ENCODE results near the gene PRKACA.

- TF ChIP-seq CTCF (IDR thresholded peaks at IDR 0.05; ENCODE audit: insufficient read depth, low read length) (no peak), POLR2AphosphoS5 (IDR thresholded peaks at IDR 0.05; ENCODE audit: low read depth) (no peak), REST (IDR thresholded peaks at IDR 0.05; ENCODE audit: insufficient replicate concordance, low read depth) (no peak), SPI1 (IDR thresholded peaks at IDR 0.05; ENCODE audit: borderline replicate concordance, low read depth) (no peak)
Observed at GRCh38 chr19:14114439-14114838, 3.1 kb downstream of the PRKACA start.

Data from HL-60 (cell line).